ENCODE measurements around the gene ZSCAN5A.
"Not testable (repeated sequence)": the region's sequence is repeated elsewhere in the genome, so short reads cannot be mapped to it uniquely, and the experiment has no call there.

ZSCAN5A gene

GRCh38 chr19:56272161-56272798 is 42.4 kb downstream of the ZSCAN5A start, which contains the start of gene EDDM13:
Gene EDDM13, plus strand, starts transcription at chr19:56272748. Its CDS starts 87 bp downstream, at chr19:56272835.
- Histone ChIP-seq H3K9ac (ENCODE audit: low read length in 2 of 2) (no peak within 1 kb of the TSS), H3K36me3 (ENCODE audit: control insufficient read depth in 2 of 2, insufficient read depth in 2 of 2, low read length in 2 of 2) (no peaks in the 10 kb centered on the region), H3K4me1 (ENCODE audit: control insufficient read depth, insufficient read depth, low read length) (no peaks in the 10 kb centered on the region), H3K9me3 (ENCODE audit: control insufficient read depth in 2 of 2, low read length in 2 of 2) (peaks cover 0 to 2% of the 10 kb centered on the region in 2 donors), H3K27ac (ENCODE audit: low read length) (no peak within 1 kb of the TSS), H3K4me3 (ENCODE audit: low read length in 2 of 2) (no peak within 1 kb of the TSS), H3K27me3 (ENCODE audit: control insufficient read depth in 1 of 2, insufficient read depth in 2 of 2, low read length in 2 of 2) (no peaks in the 10 kb centered on the region)

- no peak overlapping the region for H3K9ac ChIP-seq (ENCODE audit: low read length in 2 of 2)
- H3K27me3 ChIP-seq (ENCODE audit: control insufficient read depth in 1 of 2, insufficient read depth in 2 of 2, low read length in 2 of 2) = no peaks in the 10 kb centered on the region
- no peak overlapping the region for H3K27ac ChIP-seq (ENCODE audit: low read length)
- no peak overlapping the region for H3K4me3 ChIP-seq (ENCODE audit: low read length in 2 of 2)
- H3K4me1 ChIP-seq (ENCODE audit: control insufficient read depth, insufficient read depth, low read length) = no peaks in the 10 kb centered on the region
- no peaks in the 10 kb centered on the region for H3K9me3 ChIP-seq (ENCODE audit: control insufficient read depth in 2 of 2, low read length in 2 of 2)
- no peaks in the 10 kb centered on the region for H3K36me3 ChIP-seq (ENCODE audit: control insufficient read depth in 2 of 2, insufficient read depth in 2 of 2, low read length in 2 of 2)
Observed at GRCh38 chr19:56271151-56271550, 43.5 kb downstream of the ZSCAN5A start.

DNA sequence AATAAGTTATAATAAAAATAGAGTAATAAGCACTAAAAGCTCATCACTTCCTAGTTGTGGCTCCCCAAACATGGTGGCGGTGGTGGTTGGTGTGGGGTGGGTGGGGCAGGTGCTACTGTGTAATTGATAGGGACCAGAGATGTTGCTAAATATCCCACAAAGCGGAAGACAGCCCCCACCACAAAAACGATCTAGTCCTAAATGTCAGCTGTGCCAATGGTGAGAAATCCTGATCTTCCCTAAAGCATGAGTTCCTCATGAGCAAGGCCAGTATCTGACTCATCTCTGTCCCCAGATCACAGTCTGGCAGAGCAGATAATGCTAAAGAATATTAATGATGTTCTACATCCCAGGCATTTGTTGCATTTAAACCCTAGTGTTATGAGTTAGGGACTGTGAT is 44.0 kb downstream of the ZSCAN5A start:
- H3K4me1 ChIP-seq (ENCODE audit: control insufficient read depth, insufficient read depth, low read length) = no peaks in the 10 kb centered on the region
- no peak overlapping the region for H3K4me3 ChIP-seq (ENCODE audit: low read length in 2 of 2)
- no peak overlapping the region for H3K27ac ChIP-seq (ENCODE audit: low read length)
- no peaks in the 10 kb centered on the region for H3K9me3 ChIP-seq (ENCODE audit: control insufficient read depth in 2 of 2, low read length in 2 of 2)
- H3K36me3 ChIP-seq (ENCODE audit: control insufficient read depth in 2 of 2, insufficient read depth in 2 of 2, low read length in 2 of 2) = no peaks in the 10 kb centered on the region
- H3K27me3 ChIP-seq (ENCODE audit: control insufficient read depth in 1 of 2, insufficient read depth in 2 of 2, low read length in 2 of 2) = no peaks in the 10 kb centered on the region
- no peak overlapping the region for H3K9ac ChIP-seq (ENCODE audit: low read length in 2 of 2)

GRCh38 chr19:56269348-56269747 is 45.3 kb downstream of the ZSCAN5A start:
- Histone ChIP-seq H3K4me3 (ENCODE audit: low read length in 2 of 2) (no peak overlapping the region), H3K4me1 (ENCODE audit: control insufficient read depth, insufficient read depth, low read length) (no peaks in the 10 kb centered on the region), H3K36me3 (ENCODE audit: control insufficient read depth in 2 of 2, insufficient read depth in 2 of 2, low read length in 2 of 2) (no peaks in the 10 kb centered on the region), H3K27me3 (ENCODE audit: control insufficient read depth in 1 of 2, insufficient read depth in 2 of 2, low read length in 2 of 2) (no peaks in the 10 kb centered on the region), H3K27ac (ENCODE audit: low read length) (no peak overlapping the region), H3K9me3 (ENCODE audit: control insufficient read depth in 2 of 2, low read length in 2 of 2) (no peaks in the 10 kb centered on the region), H3K9ac (ENCODE audit: low read length in 2 of 2) (no peak overlapping the region)

DNA sequence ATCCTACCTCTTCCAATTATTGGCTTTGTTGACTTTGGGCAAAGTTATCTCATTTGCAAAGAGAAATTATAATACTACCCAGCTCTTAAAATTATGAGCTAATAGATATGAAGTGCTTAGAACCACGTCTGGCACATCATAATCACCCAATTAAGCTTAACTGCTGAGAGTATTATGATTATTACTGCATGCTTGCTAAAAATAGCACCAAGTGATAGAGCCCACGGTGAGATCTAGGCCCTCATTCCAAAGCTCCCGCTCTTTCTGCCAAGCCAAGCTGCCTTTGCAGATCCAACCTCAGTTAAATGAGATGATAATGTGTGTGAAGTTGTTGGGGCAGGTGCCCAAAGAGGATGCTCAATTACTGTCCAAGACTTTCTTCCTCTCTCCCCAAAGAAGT is 48.6 kb downstream of the ZSCAN5A start:
- no peaks in the 10 kb centered on the region for H3K9me3 ChIP-seq (ENCODE audit: control insufficient read depth in 2 of 2, low read length in 2 of 2)
- H3K27ac ChIP-seq (ENCODE audit: low read length) = no peak overlapping the region
- H3K4me1 ChIP-seq (ENCODE audit: control insufficient read depth, insufficient read depth, low read length) = no peaks in the 10 kb centered on the region
- H3K9ac ChIP-seq (ENCODE audit: low read length in 2 of 2) = no peak overlapping the region
- no peaks in the 10 kb centered on the region for H3K36me3 ChIP-seq (ENCODE audit: control insufficient read depth in 2 of 2, insufficient read depth in 2 of 2, low read length in 2 of 2)
- no peak overlapping the region for H3K4me3 ChIP-seq (ENCODE audit: low read length in 2 of 2)
- H3K27me3 ChIP-seq (ENCODE audit: control insufficient read depth in 1 of 2, insufficient read depth in 2 of 2, low read length in 2 of 2) = no peaks in the 10 kb centered on the region

DNA sequence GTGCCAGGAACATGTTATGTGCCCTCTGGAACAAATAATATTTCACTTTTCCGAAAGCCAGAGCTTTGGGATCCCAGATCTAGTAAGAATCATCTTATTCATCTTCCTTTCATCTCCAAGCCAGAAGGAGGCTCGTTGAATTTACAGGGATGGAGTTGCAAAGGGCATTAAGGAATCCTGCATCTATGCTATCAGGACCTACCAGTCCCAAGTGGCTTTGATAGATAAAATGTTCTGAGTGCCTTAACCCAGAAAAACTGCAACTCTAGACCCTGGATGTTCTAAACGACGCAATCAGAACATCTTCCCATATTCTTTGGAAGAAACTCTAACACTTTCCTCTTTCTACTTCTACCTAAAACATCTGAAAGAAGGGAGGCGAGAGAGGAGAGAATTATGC is 51.3 kb downstream of the ZSCAN5A start:
- H3K9ac ChIP-seq (ENCODE audit: low read length in 2 of 2) = no peak overlapping the region
- no peaks in the 10 kb centered on the region for H3K9me3 ChIP-seq (ENCODE audit: control insufficient read depth in 2 of 2, low read length in 2 of 2)
- no peak overlapping the region for H3K4me3 ChIP-seq (ENCODE audit: low read length in 2 of 2)
- no peaks in the 10 kb centered on the region for H3K36me3 ChIP-seq (ENCODE audit: control insufficient read depth in 2 of 2, insufficient read depth in 2 of 2, low read length in 2 of 2)
- no peak overlapping the region for H3K27ac ChIP-seq (ENCODE audit: low read length)
- H3K4me1 ChIP-seq (ENCODE audit: control insufficient read depth, insufficient read depth, low read length) = no peaks in the 10 kb centered on the region
- peaks cover 0 to 2% of the 10 kb centered on the region in 2 donors for H3K27me3 ChIP-seq (ENCODE audit: control insufficient read depth in 1 of 2, insufficient read depth in 2 of 2, low read length in 2 of 2)

- not testable (repeated sequence) for H3K9me3 ChIP-seq (ENCODE audit: control insufficient read depth in 2 of 2, low read length in 2 of 2)
Observed at GRCh38 chr19:56261932-56262331, 52.7 kb downstream of the ZSCAN5A start.

GRCh38 chr19:56261145-56261544 is 53.5 kb downstream of the ZSCAN5A start:
- Histone ChIP-seq H3K4me1 (ENCODE audit: control insufficient read depth, insufficient read depth, low read length) (no peaks in the 10 kb centered on the region), H3K9me3 (ENCODE audit: control insufficient read depth in 2 of 2, low read length in 2 of 2) (no peaks in the 10 kb centered on the region), H3K36me3 (ENCODE audit: control insufficient read depth in 2 of 2, insufficient read depth in 2 of 2, low read length in 2 of 2) (no peaks in the 10 kb centered on the region), H3K27ac (ENCODE audit: low read length) (no peak overlapping the region), H3K9ac (ENCODE audit: low read length in 2 of 2) (no peak overlapping the region), H3K27me3 (ENCODE audit: control insufficient read depth in 1 of 2, insufficient read depth in 2 of 2, low read length in 2 of 2) (peaks cover 0 to 6% of the 10 kb centered on the region in 2 donors), H3K4me3 (ENCODE audit: low read length in 2 of 2) (no peak overlapping the region)

More at GRCh38 chr19:56261932-56262331, 52.7 kb downstream of the ZSCAN5A start:
- not testable (repeated sequence) for H3K27ac ChIP-seq (ENCODE audit: low read length); H3K27me3 ChIP-seq (ENCODE audit: control insufficient read depth in 1 of 2, insufficient read depth in 2 of 2, low read length in 2 of 2); H3K36me3 ChIP-seq (ENCODE audit: control insufficient read depth in 2 of 2, insufficient read depth in 2 of 2, low read length in 2 of 2); H3K4me1 ChIP-seq (ENCODE audit: control insufficient read depth, insufficient read depth, low read length); H3K9ac ChIP-seq (ENCODE audit: low read length in 2 of 2); H3K4me3 ChIP-seq (ENCODE audit: low read length in 2 of 2)

DNA sequence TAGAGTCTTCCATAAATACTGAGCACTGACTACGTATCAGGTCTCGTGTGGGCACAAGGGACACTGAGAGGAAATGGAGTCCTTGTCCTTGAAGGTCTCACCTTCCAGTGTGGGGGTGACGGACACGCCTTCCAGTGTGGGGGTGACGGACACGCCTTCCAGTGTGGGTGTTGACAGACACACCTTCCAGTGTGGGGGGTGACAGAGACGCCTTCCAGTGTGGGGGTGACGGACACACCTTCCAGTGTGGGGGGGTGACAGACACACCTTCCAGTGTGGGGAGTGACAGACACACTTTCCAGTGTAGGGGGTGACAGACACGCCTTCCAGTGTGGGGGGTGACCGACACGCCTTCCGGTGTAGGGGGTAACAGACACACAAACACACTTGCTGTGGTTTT is 56.4 kb downstream of the ZSCAN5A start:
- Histone ChIP-seq H3K4me1 (ENCODE audit: control insufficient read depth, insufficient read depth, low read length) (no peaks in the 10 kb centered on the region), H3K27ac (ENCODE audit: low read length) (no peak overlapping the region), H3K9ac (ENCODE audit: low read length in 2 of 2) (no peak overlapping the region), H3K9me3 (ENCODE audit: control insufficient read depth in 2 of 2, low read length in 2 of 2) (no peaks in the 10 kb centered on the region), H3K4me3 (ENCODE audit: low read length in 2 of 2) (no peak overlapping the region), H3K36me3 (ENCODE audit: control insufficient read depth in 2 of 2, insufficient read depth in 2 of 2, low read length in 2 of 2) (no peaks in the 10 kb centered on the region), H3K27me3 (ENCODE audit: control insufficient read depth in 1 of 2, insufficient read depth in 2 of 2, low read length in 2 of 2) (peaks cover 0 to 11% of the 10 kb centered on the region in 2 donors)

- Histone ChIP-seq H3K9me3 (ENCODE audit: control insufficient read depth in 2 of 2, low read length in 2 of 2) (no peaks in the 10 kb centered on the region), H3K36me3 (ENCODE audit: control insufficient read depth in 2 of 2, insufficient read depth in 2 of 2, low read length in 2 of 2) (no peaks in the 10 kb centered on the region), H3K27me3 (ENCODE audit: control insufficient read depth in 1 of 2, insufficient read depth in 2 of 2, low read length in 2 of 2) (peaks cover 0 to 11% of the 10 kb centered on the region in 2 donors), H3K27ac (ENCODE audit: low read length) (no peak overlapping the region), H3K4me3 (ENCODE audit: low read length in 2 of 2) (no peak overlapping the region), H3K4me1 (ENCODE audit: control insufficient read depth, insufficient read depth, low read length) (no peaks in the 10 kb centered on the region), H3K9ac (ENCODE audit: low read length in 2 of 2) (no peak overlapping the region)
Observed at GRCh38 chr19:56253737-56254136, 60.9 kb downstream of the ZSCAN5A start.

- peaks cover 0 to 7% of the 10 kb centered on the region in 2 donors for H3K27me3 ChIP-seq (ENCODE audit: control insufficient read depth in 1 of 2, insufficient read depth in 2 of 2, low read length in 2 of 2)
- H3K9ac ChIP-seq (ENCODE audit: low read length in 2 of 2) = no peak overlapping the region
- no peaks in the 10 kb centered on the region for H3K36me3 ChIP-seq (ENCODE audit: control insufficient read depth in 2 of 2, insufficient read depth in 2 of 2, low read length in 2 of 2)
- H3K4me3 ChIP-seq (ENCODE audit: low read length in 2 of 2) = peak overlapping the region in 1 of 2 donors; percentile 40
- H3K4me1 ChIP-seq (ENCODE audit: control insufficient read depth, insufficient read depth, low read length) = no peaks in the 10 kb centered on the region
- no peak overlapping the region for H3K27ac ChIP-seq (ENCODE audit: low read length)
- no peaks in the 10 kb centered on the region for H3K9me3 ChIP-seq (ENCODE audit: control insufficient read depth in 2 of 2, low read length in 2 of 2)
Observed at GRCh38 chr19:56252699-56253422, 61.8 kb downstream of the ZSCAN5A start.
